D721Med (cell line): ENCODE measurements around the gene ABHD17C.

Experiments used
- DNase-seq: peaks from one replicate; pipeline ENCODE4 v3.0.0; 2011; ENCODE audit warnings: low spot score; ENCODE audit not compliant: insufficient read length
- FAIRE-seq: peaks from 2 replicates; lab custom pipeline; 2011; peaks lifted over from hg19 to GRCh38; lab: Jason Lieb, UNC
- TF ChIP-seq, protein P1 (sequence below): IDR thresholded peaks from 2 replicates; pipeline ENCODE4 v1.5.1; 2012; ENCODE audit warnings: mild to moderate bottlenecking, control low read depth; ENCODE audit not compliant: insufficient read depth; ENCODE audit errors: missing control alignments

Gene ABHD17C

DNA sequence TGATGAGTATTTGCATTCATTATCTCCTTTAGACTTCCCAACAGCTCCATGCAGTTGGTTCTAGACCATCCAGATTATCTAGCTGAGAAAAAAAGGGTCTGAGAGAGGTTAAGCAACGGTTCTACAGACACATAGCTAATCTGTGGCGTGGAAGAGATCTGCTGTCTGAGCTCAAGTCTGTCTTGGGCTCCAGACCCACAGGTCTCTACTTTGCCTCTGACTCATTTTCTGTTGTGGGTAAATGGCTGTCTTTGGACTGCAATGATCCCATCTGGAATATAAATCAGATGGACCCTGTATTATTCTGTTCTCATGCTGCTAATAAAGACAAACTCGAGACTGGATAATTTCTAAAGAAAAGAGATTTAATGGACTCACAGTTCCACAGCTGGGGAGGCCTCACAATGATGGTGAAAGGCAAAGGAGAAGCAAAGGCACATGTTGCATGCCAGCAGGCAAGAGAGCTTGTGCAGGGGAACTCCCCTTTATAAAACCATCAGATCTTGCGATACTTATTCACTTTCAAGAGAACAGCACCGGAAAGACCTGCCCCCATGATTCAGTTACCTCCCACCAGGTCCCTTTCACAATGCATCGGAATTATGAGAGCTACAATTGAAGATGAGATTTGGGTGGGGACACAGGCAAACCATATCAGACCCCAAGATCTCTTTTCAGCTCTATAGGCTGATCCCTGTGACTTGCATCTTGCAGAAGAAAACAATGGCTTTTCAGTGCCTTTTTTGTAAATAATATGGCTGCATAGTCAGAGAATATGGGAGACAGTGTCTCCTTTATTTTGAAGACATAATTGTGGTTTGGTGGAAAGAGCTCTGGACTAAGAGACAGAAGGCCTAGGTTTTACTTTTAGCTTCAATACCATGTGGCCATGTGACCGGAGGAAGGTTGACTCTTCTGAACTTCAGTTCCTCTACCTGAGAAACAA lies 108.7 kb downstream of the ABHD17C start:
- TF ChIP-seq, protein P1, sequence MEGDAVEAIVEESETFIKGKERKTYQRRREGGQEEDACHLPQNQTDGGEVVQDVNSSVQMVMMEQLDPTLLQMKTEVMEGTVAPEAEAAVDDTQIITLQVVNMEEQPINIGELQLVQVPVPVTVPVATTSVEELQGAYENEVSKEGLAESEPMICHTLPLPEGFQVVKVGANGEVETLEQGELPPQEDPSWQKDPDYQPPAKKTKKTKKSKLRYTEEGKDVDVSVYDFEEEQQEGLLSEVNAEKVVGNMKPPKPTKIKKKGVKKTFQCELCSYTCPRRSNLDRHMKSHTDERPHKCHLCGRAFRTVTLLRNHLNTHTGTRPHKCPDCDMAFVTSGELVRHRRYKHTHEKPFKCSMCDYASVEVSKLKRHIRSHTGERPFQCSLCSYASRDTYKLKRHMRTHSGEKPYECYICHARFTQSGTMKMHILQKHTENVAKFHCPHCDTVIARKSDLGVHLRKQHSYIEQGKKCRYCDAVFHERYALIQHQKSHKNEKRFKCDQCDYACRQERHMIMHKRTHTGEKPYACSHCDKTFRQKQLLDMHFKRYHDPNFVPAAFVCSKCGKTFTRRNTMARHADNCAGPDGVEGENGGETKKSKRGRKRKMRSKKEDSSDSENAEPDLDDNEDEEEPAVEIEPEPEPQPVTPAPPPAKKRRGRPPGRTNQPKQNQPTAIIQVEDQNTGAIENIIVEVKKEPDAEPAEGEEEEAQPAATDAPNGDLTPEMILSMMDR, result no peak
- DNase-seq, result no peak
- FAIRE-seq, result no peak

DNA sequence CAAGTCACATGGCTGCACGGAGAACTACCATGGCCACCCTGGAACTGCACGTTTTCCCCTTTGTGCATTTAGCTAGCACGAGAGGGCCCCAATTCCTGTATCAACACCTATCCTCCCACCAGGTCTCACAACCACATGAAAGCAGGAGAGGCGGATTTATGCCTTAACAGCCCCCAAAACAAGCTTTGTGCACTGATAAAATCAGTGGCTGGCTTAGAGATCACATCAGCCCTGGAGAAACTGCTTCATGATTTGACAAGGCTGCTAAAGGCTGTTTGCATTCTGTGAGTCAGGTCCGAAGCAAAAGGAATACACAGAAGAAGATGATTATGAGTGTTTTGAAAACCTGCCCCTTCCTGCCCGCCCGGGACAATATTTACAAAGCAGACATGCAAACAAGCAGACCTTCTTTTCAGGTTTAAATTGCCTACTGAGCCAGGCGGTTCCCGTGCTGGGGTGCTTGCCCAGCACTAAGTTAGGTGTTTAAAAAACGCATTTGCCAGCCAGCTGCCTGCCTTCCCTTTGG lies 109.9 kb downstream of the ABHD17C start:
- no peak for DNase-seq
- no peak for FAIRE-seq
- TF ChIP-seq, protein P1, result no peak
